H54 (cell line): ENCODE measurements around the gene LPP.
A peak's percentile ranks its signal among the peaks of the same experiment; 100 is the strongest.

Experiments
- DNase-seq: peaks from one replicate; pipeline ENCODE4 v3.0.0; 2011; ENCODE audit warnings: low spot score, mixed read lengths; ENCODE audit not compliant: insufficient read length
- FAIRE-seq: peaks from 3 replicates; lab custom pipeline; 2011; peaks lifted over from hg19 to GRCh38; lab: Jason Lieb, UNC
- POLR2A ChIP-seq: IDR thresholded peaks from 2 replicates; pipeline ENCODE4 v1.6.1; 2011; ENCODE audit warnings: low read depth, mild to moderate bottlenecking, low read length

LPP gene

DNA sequence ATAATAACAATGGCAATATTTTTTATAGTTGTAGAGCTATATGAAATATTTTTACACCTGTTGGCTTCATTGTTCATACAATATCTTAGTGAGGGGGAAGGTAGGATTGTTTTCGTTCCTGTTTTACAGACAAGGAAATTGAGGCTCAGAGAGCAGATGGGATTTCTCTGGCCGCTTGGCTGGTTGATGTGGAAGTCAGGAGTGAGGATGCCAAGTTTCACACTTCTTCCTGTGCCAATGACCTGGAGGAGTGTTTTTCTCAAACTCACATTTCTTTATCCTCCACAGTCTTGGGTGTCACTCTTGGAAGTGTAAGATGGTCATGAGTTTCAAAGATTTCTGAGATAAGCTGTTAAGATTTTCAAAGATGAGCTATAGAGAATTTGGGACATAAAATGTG lies 50.6 kb downstream of the LPP start:
- no peak for TF ChIP-seq POLR2A
- DNase-seq, result no peak
- no peak for FAIRE-seq

DNA sequence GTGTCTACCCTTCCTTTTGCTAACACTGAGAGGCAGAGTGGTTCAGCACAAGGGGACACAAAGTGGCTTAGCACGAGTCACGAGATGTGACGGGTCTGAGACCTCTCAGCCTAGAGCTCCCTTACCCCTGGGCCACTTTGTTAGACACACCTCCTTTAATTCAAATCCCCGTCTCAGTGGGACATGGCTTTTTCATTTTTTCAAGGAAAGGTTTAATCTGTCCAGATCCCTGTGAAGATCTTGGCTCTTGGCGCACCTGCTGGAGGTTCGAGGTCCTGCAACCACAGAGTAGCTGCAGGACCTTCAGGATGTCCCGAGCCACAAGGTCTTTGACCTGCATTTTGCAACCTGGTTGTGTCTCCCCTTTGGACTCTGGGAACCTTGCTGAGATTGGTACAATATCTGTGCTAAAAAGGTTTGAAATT lies 52.0 kb downstream of the LPP start:
- DNase-seq, result no peak
- no peak for TF ChIP-seq POLR2A
- no peak for FAIRE-seq

DNA sequence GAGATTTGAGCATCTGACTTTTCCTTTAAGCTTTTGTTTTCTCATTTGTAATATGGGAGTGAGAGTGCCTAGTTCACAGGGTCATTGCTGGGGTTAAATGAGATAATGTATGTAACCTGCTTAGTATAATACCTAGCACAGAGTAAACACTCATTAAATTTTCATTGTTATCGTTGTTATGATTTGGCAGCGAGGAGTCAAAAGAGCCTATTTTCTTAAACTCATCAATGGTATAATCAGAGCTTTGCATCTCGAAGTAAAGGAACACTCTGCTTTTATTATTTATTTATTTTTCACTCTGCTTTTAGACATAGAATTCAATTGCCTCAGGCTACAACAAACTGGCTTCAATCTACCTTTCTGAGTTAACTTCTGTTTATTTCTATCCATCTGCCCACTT lies 52.8 kb downstream of the LPP start:
- no peak for TF ChIP-seq POLR2A
- FAIRE-seq (no peak), DNase-seq (no peak)

- no peak for DNase-seq
- no peak for TF ChIP-seq POLR2A
- peak; percentile 52 for FAIRE-seq
Observed at GRCh38 chr3:188207941-188208515, 54.1 kb downstream of the LPP start.

GRCh38 chr3:188208516-188208981 lies 54.6 kb downstream of the LPP start:
- no peak for FAIRE-seq
- no peak for DNase-seq
- TF ChIP-seq POLR2A, result no peak

DNA sequence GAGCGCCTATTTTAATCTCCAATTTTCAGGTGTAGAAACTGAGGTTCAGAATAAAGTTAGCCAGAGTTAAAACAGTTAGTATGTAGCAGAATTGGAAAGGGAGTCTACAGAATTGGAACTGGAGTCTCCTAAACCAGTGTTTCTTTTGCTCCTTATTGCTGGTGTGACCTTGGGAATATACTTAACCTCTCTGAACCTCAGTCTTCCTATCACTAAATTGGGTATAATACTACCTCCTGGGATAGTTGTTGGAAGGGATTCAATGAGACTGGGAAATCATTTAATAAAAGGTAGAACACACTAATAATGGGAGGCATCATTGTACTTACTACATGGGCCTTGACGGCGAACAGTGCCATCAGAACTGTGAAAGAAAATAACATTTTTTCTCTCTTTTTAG lies 55.1 kb downstream of the LPP start:
- DNase-seq (no peak), FAIRE-seq (no peak)
- TF ChIP-seq POLR2A, result no peak

DNA sequence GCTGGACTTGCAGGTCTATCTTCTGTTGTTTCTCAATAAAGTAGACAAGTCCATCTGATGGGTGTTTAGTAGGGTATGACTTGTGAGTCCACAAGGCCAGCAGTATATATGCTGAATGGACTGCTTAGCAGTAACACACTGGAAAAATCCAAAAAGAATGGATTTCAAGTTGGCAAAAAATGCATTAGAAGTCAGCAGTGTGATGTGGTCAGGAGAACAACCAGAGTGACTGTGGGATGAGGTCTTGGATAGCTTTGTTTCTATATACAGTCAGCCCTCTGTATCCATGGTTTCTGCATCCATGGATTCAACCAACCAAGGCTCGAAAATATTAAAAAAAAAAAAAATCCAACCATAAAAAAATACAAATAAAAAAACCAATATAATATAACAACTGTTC lies 55.8 kb downstream of the LPP start:
- no peak for TF ChIP-seq POLR2A
- no peak for FAIRE-seq
- DNase-seq, result no peak

DNA sequence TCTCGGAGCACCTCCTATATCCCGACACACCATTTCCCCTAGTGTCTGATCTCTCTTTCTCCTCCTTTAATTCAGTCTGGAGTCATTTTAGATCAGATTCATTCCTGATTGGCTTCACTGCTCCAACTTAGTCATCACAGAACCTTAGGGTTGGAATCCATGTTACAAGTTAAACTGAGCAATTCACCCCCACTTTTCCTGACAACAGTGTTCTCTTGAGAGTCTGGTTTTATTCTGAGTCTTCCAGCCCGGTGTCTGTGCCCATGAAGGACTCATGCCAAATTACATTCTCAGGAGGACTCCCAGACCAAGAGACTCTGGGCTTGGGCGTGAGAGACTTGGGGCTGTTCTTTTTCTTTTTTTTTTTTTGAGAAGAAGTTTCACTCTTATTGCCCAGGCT lies 57.5 kb downstream of the LPP start:
- DNase-seq (no peak), FAIRE-seq (no peak)
- TF ChIP-seq POLR2A, result no peak

DNA sequence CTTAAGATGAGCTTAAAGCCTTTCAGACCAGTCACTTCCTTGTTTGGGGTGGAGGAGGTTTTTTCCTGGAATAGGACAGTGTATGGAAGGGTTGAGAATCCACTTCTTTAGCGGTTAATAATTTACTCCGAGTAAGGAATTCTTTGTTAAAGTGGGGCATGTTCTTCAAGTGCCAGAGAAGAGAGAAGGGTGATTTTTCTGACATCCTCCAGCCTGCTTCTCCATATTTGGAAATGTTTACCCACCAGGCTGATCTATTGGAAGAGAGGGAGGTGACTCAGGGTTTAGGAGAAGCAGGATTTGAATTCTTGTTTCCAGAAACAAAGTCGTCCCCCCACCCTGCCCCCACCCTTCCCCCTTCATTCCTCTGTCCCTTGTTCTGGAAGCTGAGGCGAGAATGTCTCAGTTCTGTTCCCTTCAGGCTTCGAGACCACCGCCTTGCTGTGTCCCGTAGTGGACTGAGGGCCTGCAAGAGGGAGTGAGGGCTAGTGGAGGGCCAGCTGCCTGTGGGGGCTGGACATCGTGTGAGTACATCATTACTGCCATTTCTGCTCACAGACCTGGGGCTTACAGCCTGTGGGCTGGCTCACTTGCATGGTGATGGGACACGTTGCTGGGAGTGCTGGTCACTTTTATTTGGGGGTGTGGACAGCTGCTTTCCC lies 58.5 kb downstream of the LPP start:
- no peak for DNase-seq
- TF ChIP-seq POLR2A, result no peak
- FAIRE-seq, result no peak

DNA sequence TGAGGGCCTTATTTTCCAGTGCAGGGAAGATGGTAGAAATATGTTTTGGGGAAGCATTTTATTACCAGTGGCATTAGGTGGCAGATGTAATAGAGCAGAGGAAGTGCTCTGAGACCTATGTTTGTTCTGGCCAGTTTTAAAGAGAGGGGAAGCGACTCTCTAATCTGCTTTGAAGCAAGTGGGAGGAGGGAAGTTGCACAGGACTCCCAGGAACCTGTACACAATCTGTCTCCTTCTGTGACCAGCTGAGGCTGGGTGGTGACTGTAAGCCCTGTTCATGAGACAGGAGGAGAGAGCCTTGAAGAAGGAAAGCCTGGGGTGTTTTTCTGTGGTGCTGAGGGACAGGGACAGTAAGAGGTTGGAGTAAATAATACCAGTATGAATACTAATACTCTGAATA lies 60.5 kb downstream of the LPP start:
- FAIRE-seq (no peak), DNase-seq (no peak)
- TF ChIP-seq POLR2A, result no peak

- DNase-seq, result no peak
- no peak for FAIRE-seq
- TF ChIP-seq POLR2A, result no peak
Observed at GRCh38 chr3:188215129-188215528, 61.2 kb downstream of the LPP start.

- TF ChIP-seq POLR2A, result no peak
- DNase-seq (no peak), FAIRE-seq (no peak)
Observed at GRCh38 chr3:188217011-188217463, 63.1 kb downstream of the LPP start.

DNA sequence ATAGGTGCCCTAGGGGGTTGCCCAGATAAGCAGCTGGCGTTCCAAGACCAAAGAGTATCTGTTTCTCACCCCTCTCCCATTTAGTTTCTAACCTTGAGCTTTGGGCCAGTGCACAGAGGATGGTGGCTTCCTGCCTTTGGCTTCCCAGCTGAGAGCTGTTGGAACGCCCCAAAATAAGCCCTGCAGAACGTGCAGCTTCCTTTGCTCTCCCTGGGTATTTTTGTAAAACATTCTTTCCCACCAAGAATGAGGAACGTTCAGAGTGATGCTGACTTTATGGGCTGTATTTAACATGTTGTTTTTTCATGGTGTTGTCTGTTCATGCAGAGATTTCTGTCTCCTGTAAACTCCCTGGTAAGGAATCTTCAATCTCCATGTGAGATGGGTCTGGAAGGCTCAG lies 63.8 kb downstream of the LPP start:
- no peak for DNase-seq
- no peak for TF ChIP-seq POLR2A

GRCh38 chr3:188218603-188219002 lies 64.6 kb downstream of the LPP start:
- FAIRE-seq (no peak), DNase-seq (no peak)
- TF ChIP-seq POLR2A, result no peak

More for the DNA sequence above, 63.8 kb downstream of the LPP start:
- FAIRE-seq, result no peak

DNA sequence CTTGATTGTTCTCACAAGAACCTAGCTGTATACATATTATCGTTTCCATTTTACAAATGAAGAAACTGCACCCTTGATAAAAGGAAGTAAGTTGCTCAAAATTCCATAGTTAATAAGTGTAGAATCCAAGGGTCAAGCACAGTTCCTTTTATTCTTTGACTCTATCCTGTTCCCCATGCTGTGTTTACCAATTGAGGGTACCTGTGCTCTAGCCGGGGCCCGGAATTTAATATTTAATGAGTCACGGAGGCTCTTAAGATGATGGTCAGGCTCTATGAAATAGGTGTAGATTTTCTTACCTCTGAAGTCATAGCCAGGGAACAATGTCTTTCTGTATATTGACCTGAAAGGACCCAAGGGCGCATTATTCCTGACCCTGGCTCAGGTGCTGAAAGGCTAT lies 65.2 kb downstream of the LPP start:
- DNase-seq (no peak), FAIRE-seq (no peak)

More for the DNA sequence above, 65.2 kb downstream of the LPP start:
- TF ChIP-seq POLR2A, result no peak
